Smooth muscle cell of the coronary artery (primary cell): ENCODE data around the gene DDN. TPM values are rescaled to one million over a fixed set of nuclear protein-coding genes. Genes with fewer than 3 reads are reported as not detected.

ENCODE experiments used
- total RNA-seq: library from RNA; depleted of rRNA; stranded (reverse); fragments of >200 nt; gene quantifications from 2 replicates; pipeline ENCODE4 v1.2.3, GENCODE V29; 2014; ENCODE audit warnings: low replicate concordance

The DDN gene
- 0.08 TPM in 1 of 2 replicates, not detected in the other for total RNA-seq

DNA sequence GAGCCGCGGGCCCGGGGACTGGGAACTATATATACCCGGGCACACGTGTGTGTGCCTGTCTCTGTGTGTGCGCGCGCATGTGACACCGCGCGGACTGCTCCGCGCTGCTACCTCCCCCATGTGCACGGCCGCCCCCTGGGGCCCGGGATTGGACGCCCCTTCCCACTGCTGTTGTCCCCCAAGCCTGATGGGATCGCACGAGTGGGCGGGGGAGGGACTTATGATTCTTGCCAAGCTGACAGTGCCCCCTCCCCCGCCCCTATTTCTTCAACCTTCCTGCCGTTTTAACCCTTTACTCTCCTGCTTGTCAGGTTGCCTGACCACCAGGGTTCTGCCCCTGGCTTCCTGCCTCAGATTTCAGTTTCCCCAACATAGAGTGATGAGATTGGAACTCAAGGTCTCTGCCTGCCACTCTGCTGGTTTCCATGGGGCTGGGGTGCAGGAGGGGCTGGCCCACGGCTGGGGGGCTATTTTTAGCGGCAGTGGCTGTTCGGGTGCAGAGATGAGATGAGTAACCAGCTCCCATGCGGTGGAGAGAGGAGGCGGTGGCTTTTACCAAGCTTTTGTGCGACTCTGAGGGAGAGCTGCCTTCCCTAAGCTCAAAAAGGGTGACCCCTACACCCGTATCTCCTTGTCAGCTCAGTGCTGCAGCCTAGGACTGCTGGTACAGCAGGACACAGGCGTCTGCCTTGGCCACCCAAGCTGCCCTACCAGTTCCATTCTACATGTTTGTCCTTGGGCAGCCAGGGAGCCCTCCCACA is at the start of gene DDN:
DDN (minus strand) TSS at position 5 of the 761 bp plus-strand sequence. CDS start 88 bp downstream, outside the sequence.

DNA sequence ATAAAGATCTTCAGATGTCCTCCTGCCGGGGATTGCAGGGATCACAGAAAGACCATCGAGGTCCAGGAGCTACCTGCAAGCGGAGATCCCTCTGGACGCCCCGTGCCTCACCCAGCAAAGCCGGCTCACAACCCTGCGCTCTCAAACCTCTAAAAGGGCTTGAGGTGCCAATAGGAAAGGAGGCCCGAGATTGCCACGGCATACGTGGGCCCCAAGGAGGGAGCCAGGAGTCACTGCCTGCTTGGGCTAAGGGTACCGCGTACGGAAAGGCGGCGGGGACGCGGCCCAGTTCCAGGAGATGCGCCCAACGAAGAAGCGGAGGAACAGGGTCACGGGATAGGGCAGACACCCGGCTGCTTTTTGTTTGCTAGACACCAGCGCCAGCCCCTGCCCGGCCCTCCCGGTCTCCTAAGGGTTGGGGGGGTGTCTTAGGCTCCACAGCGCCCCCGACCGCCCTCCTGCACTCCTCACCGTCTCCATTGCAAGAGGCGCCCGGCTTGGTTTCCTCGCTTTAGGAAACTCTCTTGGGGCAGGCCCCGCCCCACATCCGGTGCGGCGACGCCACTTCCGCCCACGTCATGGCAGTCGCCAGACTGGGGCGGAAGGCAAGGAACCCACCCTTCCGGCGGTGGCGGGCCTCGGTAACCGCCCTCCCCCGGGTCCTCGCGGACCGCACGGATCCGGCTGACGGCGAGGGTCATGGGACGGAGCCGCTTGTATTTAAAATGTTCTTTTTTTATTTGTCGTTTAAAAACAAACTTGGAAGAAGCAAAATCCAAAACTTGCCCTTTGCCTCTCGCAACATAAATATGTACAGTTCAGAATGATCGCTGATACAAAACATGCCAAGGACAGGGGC is 19.3 kb upstream of the DDN start, which contains the start of gene PRKAG1:
PRKAG1 (minus strand) TSS at position 516 of the 859 bp plus-strand sequence; CDS start at position 480, 36 bp downstream.

DNA sequence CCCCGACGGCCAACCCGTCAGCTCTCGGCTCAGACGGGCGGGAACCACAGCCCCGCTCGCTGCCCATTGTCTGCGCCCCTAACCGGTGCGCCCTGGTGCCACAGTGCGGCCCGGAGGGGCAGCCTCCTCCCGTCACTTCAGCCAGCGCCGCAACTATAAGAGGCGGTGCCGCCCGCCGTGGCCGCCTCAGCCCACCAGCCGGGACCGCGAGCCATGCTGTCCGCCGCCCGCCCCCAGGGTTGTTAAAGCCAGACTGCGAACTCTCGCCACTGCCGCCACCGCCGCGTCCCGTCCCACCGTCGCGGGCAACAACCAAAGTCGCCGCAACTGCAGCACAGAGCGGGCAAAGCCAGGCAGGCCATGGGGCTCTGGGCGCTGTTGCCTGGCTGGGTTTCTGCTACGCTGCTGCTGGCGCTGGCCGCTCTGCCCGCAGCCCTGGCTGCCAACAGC is 20.9 kb downstream of the DDN start, which contains the start of gene WNT1:
WNT1 (plus strand) TSS at position 32 of the 450 bp plus-strand sequence; CDS start at position 361, 329 bp downstream.

DNA sequence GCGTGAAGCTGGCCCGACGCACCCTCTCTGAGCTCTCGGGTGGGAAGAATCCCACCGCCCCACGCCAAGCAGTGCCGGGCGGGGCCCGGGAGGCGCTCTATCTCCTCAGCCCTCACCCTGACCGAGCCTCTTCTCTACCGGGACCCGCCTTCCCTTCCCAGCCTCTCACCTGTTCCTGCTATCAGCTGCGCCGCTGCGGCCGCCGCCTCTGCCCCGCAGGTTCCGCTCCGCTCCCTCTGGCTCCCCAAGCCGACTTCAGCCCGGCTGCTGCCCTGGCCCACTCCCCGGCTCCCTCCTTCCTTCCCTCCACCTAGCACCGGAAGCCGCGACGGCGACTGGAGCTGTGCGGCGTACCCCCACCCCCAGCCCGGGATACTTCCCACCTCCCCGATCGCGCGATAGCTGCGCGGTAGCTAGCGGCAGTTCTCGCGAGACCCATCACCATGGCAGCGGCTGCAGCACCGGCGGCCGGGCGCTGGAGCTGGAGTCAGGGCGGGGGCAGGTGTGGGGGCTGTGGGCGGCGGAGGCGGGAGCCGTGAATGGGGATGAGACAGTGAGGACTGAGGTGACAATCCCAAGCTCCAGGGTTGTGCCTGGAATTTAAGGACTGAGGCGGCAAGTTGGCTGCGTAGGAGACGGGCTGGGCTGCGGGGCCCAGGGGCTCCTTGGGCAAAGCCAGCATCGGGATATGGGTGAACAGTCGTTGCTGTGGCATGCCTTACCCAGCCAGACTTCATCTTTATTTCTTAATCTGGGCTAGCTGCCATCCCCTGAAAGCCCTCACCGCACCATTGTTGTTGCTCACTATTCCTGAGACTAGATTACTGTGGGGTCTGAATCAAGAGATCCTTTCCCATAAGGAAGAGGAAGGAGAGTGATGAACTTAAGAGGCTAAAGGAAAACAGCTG is 41.8 kb downstream of the DDN start, which contains the start of gene ARF3:
ARF3 (minus strand) TSS at position 347 of the 908 bp plus-strand sequence. CDS start 16,392 bp downstream, outside the sequence.

Other genes with a start within 250 kb of the DDN start
- gene ADCY6, start 210.3 kb downstream of the DDN start, total RNA-seq: 52.6 and 56.6 TPM in 2 replicates
- gene CACNB3, start 180.9 kb downstream of the DDN start, total RNA-seq: 6.0 and 10.9 TPM in 2 replicates
- gene DDX23, start 147.2 kb downstream of the DDN start, total RNA-seq: 70.7 and 156 TPM in 2 replicates
- 5.6 TPM in 1 of 2 replicates, not detected in the other for gene RND1, start 133.5 kb downstream of the DDN start, total RNA-seq
- 12.8 and 28.0 TPM in 2 replicates for gene FKBP11, start 73.9 kb downstream of the DDN start, total RNA-seq
- gene ARF3, start 41.9 kb downstream of the DDN start, total RNA-seq: 35.8 and 47.6 TPM in 2 replicates
- gene WNT10B, start 27.6 kb downstream of the DDN start, total RNA-seq: 0.08 TPM in 1 of 2 replicates, not detected in the other
- not detected in 2 replicates for gene WNT1, start 21.1 kb downstream of the DDN start, total RNA-seq
- gene PRKAG1, start 19.4 kb upstream of the DDN start, total RNA-seq: 73.9 and 74.9 TPM in 2 replicates
- 17.6 and 19.0 TPM in 2 replicates for gene KMT2D, start 61.4 kb upstream of the DDN start, total RNA-seq
- 0.59 and 0.60 TPM in 2 replicates for gene RHEBL1, start 70.6 kb upstream of the DDN start, total RNA-seq
- gene DHH, start 95.4 kb upstream of the DDN start, total RNA-seq: 0.08 TPM in 1 of 2 replicates, not detected in the other
- gene LMBR1L, start 111.5 kb upstream of the DDN start, total RNA-seq: 47.4 and 52.5 TPM in 2 replicates
- gene TUBA1B, start 132.0 kb upstream of the DDN start, total RNA-seq: 873 and 1,458 TPM in 2 replicates
- 464 and 1,003 TPM in 2 replicates for gene TUBA1A, start 189.7 kb upstream of the DDN start, total RNA-seq